ENCODE measurements around the gene BATF3. TPM values are rescaled to one million over a fixed set of nuclear protein-coding genes. Genes with fewer than 3 reads are reported as not detected.
A peak's percentile ranks its signal among the peaks of the same experiment; 100 is the strongest.

The BATF3 gene
- total RNA-seq, 1 donor from 2014 or later, result 0.72 TPM

- Mint-ChIP-seq H3K4me3 (no peak overlapping the region), H3K27ac (no peak overlapping the region), H3K27me3 (peaks cover 7% of the 10 kb centered on the region), H3K36me3 (no peaks in the 10 kb centered on the region), H3K4me1 (ENCODE audit: unreplicated experiment) (no peaks in the 10 kb centered on the region), H3K9me3 (no peaks in the 10 kb centered on the region)
- no peak for TF ChIP-seq CTCF (conservative IDR thresholded peaks at IDR 0.05)
- no peak for DNase-seq (ENCODE audit: extremely low spot score, unreplicated experiment)
Measured at GRCh38 chr1:212646588-212646987, 53.1 kb downstream of the BATF3 start.

- Mint-ChIP-seq H3K9me3 (no peaks in the 10 kb centered on the region), H3K4me3 (no peak overlapping the region), H3K27ac (peak overlapping the region; percentile 3), H3K4me1 (ENCODE audit: unreplicated experiment) (no peaks in the 10 kb centered on the region), H3K36me3 (no peaks in the 10 kb centered on the region), H3K27me3 (peaks cover 7% of the 10 kb centered on the region)
- no peak for DNase-seq (ENCODE audit: extremely low spot score, unreplicated experiment)
- no peak for TF ChIP-seq CTCF (conservative IDR thresholded peaks at IDR 0.05)
Measured at GRCh38 chr1:212645546-212646543, 53.8 kb downstream of the BATF3 start.

DNA sequence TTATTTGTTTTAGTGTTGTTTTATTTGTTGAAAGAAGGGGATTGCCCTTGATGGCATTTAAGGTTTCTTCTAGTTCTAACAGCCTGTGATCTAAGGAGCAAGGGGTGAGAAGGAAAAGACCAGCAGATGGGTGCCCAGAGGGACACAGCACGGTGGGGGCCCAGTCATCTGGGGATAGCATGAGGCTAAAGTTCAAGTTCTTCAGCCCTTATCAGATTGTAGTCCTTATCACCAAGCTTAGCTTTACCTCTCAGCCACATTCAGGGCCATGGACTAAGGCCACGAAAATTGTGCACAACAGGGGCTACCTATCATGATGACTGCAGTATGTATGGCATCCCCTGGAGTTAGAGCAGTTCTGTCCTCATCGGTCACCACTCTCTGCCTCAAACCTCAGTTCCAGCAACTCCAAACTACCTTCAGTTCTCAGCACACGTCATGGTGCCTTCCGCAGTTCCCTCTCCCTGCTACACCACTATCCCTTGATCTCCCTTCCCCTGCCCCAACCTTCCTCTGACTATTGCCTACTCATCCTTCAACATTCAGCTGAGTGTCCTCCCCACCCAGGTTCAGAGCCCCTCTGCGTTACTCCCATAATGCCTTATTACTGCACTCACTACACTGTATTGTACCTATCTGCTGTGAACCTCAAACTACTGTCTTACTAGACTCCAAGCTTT lies 54.6 kb downstream of the BATF3 start:
- TF ChIP-seq CTCF (conservative IDR thresholded peaks at IDR 0.05), result no peak
- H3K27me3 Mint-ChIP-seq, result peaks cover 9% of the 10 kb centered on the region
- no peaks in the 10 kb centered on the region for H3K9me3 Mint-ChIP-seq
- no peak for DNase-seq (ENCODE audit: extremely low spot score, unreplicated experiment)
- H3K27ac Mint-ChIP-seq, result peak overlapping the region; percentile 3
- no peaks in the 10 kb centered on the region for H3K36me3 Mint-ChIP-seq
- H3K4me3 Mint-ChIP-seq, result no peak overlapping the region
- no peaks in the 10 kb centered on the region for H3K4me1 Mint-ChIP-seq (ENCODE audit: unreplicated experiment)

DNA sequence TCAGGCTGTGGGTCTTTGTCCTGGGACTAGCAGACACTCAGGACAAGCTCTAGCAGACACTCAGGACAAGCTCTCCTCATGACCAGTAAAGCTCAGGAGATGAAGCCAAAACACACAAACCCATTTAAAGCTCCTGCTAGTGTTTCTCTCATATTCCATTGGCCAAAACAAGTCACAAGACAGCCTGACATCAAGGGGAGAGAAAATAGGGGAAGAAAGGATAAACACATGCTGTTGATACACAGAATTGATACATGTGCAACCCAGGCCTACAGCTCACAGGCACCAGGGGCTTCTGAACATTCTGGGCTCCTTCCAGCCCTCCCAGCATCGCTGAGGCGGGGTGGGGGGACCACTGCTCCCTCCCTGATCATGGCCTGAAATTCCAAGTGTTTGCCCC lies 55.8 kb downstream of the BATF3 start:
- Mint-ChIP-seq H3K27ac (no peak overlapping the region), H3K27me3 (peaks cover 9% of the 10 kb centered on the region), H3K4me1 (ENCODE audit: unreplicated experiment) (no peaks in the 10 kb centered on the region), H3K9me3 (no peaks in the 10 kb centered on the region), H3K4me3 (no peak overlapping the region), H3K36me3 (no peaks in the 10 kb centered on the region)
- no peak for DNase-seq (ENCODE audit: extremely low spot score, unreplicated experiment)
- no peak for TF ChIP-seq CTCF (conservative IDR thresholded peaks at IDR 0.05)

GRCh38 chr1:212641956-212642355 lies 57.7 kb downstream of the BATF3 start:
- Mint-ChIP-seq H3K9me3 (no peaks in the 10 kb centered on the region), H3K4me1 (ENCODE audit: unreplicated experiment) (no peaks in the 10 kb centered on the region), H3K36me3 (no peaks in the 10 kb centered on the region), H3K27ac (no peak overlapping the region), H3K27me3 (peaks cover 18% of the 10 kb centered on the region), H3K4me3 (no peak overlapping the region)
- TF ChIP-seq CTCF (conservative IDR thresholded peaks at IDR 0.05), result no peak
- no peak for DNase-seq (ENCODE audit: extremely low spot score, unreplicated experiment)

Measured in type B pancreatic cell (in vitro differentiated cells).